Measurements from ENCODE around the gene PAX4. TPM values are rescaled to one million over a fixed set of nuclear protein-coding genes. Genes with fewer than 3 reads are reported as not detected.

Gene PAX4
- total RNA-seq, 1 donor from 2014 or later, result not detected

DNA sequence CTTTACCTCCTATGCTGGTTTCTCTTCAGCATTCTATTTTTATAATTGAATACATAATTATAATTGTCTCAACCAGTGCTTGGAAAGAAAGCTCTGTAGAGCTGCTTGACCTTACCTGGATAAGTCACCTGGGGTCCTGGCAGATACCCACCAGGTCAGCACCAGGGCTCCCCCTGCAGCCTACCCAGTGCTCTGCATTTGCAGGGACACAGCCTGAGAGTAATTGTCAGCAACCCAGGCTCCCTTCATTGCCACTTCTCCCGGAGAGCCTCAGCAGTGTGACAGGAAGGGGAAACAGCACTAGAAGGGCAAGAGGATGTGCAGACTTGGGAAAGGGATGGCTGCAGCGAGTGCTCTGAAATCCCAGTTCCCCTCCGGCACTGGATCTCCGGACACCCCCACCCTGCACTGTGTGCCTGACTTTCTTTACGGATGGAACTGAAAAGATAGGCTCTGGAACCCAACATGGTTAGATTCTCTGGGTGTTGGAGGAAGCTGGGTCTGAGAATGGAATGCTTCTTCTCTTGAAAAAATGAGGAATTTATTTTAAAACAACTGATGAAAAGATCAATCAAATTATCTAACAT, 11.4 kb upstream of the PAX4 start:
- Histone ChIP-seq H3K27me3 (ENCODE audit: insufficient read depth, low read length) (peaks cover 9% of the 10 kb centered on the region), H3K9ac (ENCODE audit: low read length) (no peak overlapping the region), H3K79me2 (ENCODE audit: insufficient read depth, low read length) (no peaks in the 10 kb centered on the region), H4K20me1 (ENCODE audit: insufficient read depth, low read length) (no peaks in the 10 kb centered on the region), H2AFZ (ENCODE audit: low read depth, low read length) (no peak overlapping the region), H3K36me3 (ENCODE audit: insufficient read depth, low read length) (no peaks in the 10 kb centered on the region), H3K9me3 (ENCODE audit: insufficient read depth, low read depth, low read length) (no peaks in the 10 kb centered on the region), H3K4me1 (ENCODE audit: insufficient read depth, low read length) (peaks cover under 1% of the 10 kb centered on the region), H3K4me2 (ENCODE audit: low read length) (no peak overlapping the region), H3K4me3 (ENCODE audit: insufficient read depth, low read depth, low read length) (no peak overlapping the region), H3K27ac (ENCODE audit: low read depth, low read length) (no peak overlapping the region)
- H3K9me3 Mint-ChIP-seq (ENCODE audit: unreplicated experiment), result no peaks in the 10 kb centered on the region
- TF ChIP-seq, protein P1, sequence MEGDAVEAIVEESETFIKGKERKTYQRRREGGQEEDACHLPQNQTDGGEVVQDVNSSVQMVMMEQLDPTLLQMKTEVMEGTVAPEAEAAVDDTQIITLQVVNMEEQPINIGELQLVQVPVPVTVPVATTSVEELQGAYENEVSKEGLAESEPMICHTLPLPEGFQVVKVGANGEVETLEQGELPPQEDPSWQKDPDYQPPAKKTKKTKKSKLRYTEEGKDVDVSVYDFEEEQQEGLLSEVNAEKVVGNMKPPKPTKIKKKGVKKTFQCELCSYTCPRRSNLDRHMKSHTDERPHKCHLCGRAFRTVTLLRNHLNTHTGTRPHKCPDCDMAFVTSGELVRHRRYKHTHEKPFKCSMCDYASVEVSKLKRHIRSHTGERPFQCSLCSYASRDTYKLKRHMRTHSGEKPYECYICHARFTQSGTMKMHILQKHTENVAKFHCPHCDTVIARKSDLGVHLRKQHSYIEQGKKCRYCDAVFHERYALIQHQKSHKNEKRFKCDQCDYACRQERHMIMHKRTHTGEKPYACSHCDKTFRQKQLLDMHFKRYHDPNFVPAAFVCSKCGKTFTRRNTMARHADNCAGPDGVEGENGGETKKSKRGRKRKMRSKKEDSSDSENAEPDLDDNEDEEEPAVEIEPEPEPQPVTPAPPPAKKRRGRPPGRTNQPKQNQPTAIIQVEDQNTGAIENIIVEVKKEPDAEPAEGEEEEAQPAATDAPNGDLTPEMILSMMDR (IDR thresholded peaks at IDR 0.05; ENCODE audit: insufficient read depth, low read depth, low read length), result peak; percentile 19
- no peak for TF ChIP-seq EZH2 (IDR thresholded peaks at IDR 0.05; ENCODE audit: insufficient read depth, low read length)
- no peak overlapping the region for H3K4me3 Mint-ChIP-seq (ENCODE audit: unreplicated experiment)
- FAIRE-seq (no peak), DNase-seq (ENCODE audit: low read depth) (no peak)
- no peak overlapping the region for H3K27ac Mint-ChIP-seq (ENCODE audit: unreplicated experiment)
- peaks cover 11% of the 10 kb centered on the region for H3K4me1 Mint-ChIP-seq (ENCODE audit: low read depth, unreplicated experiment)
- H3K36me3 Mint-ChIP-seq (ENCODE audit: low read depth, unreplicated experiment), result no peaks in the 10 kb centered on the region
- no peaks in the 10 kb centered on the region for H3K27me3 Mint-ChIP-seq (ENCODE audit: low read depth, unreplicated experiment)

DNA sequence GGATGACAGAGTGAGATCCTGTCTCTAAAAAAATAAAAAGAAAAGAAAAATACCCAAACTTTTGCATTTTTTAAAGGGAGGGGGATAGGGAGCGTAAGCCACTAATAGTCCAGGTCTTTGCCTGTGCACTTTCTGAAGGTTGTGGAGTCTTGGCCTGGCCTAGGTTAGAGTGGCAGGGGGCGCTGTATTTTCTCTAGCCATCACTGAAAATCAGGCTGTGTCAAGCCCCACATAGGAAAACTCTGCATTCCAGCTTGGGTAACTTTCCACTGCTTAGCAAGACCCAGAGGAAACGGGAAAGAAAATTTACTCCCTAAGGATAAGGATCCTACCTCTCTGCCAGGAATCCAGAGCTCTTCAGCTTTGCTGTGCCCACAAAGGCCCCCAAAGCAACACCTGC, 10.5 kb upstream of the PAX4 start:
- H3K4me2 ChIP-seq (ENCODE audit: low read length), result no peak overlapping the region
- no peaks in the 10 kb centered on the region for H3K27me3 Mint-ChIP-seq (ENCODE audit: low read depth, unreplicated experiment)
- H3K4me3 Mint-ChIP-seq (ENCODE audit: unreplicated experiment), result no peak overlapping the region
- no peaks in the 10 kb centered on the region for H3K36me3 Mint-ChIP-seq (ENCODE audit: low read depth, unreplicated experiment)
- H3K27ac Mint-ChIP-seq (ENCODE audit: unreplicated experiment), result no peak overlapping the region
- H3K27ac ChIP-seq (ENCODE audit: low read depth, low read length), result no peak overlapping the region
- H3K4me3 ChIP-seq (ENCODE audit: insufficient read depth, low read depth, low read length), result no peak overlapping the region
- FAIRE-seq (no peak), DNase-seq (ENCODE audit: low read depth) (no peak)
- H2AFZ ChIP-seq (ENCODE audit: low read depth, low read length), result no peak overlapping the region
- H3K27me3 ChIP-seq (ENCODE audit: insufficient read depth, low read length), result peaks cover 12% of the 10 kb centered on the region
- H3K36me3 ChIP-seq (ENCODE audit: insufficient read depth, low read length), result no peaks in the 10 kb centered on the region
- H4K20me1 ChIP-seq (ENCODE audit: insufficient read depth, low read length), result no peaks in the 10 kb centered on the region
- no peaks in the 10 kb centered on the region for H3K9me3 Mint-ChIP-seq (ENCODE audit: unreplicated experiment)
- no peak overlapping the region for H3K9ac ChIP-seq (ENCODE audit: low read length)
- no peaks in the 10 kb centered on the region for H3K4me1 ChIP-seq (ENCODE audit: insufficient read depth, low read length)
- no peaks in the 10 kb centered on the region for H3K9me3 ChIP-seq (ENCODE audit: insufficient read depth, low read depth, low read length)
- TF ChIP-seq, protein P1 (IDR thresholded peaks at IDR 0.05; ENCODE audit: insufficient read depth, low read depth, low read length), result no peak
- no peak for TF ChIP-seq EZH2 (IDR thresholded peaks at IDR 0.05; ENCODE audit: insufficient read depth, low read length)
- H3K4me1 Mint-ChIP-seq (ENCODE audit: low read depth, unreplicated experiment), result peaks cover 11% of the 10 kb centered on the region
- no peaks in the 10 kb centered on the region for H3K79me2 ChIP-seq (ENCODE audit: insufficient read depth, low read length)

DNA sequence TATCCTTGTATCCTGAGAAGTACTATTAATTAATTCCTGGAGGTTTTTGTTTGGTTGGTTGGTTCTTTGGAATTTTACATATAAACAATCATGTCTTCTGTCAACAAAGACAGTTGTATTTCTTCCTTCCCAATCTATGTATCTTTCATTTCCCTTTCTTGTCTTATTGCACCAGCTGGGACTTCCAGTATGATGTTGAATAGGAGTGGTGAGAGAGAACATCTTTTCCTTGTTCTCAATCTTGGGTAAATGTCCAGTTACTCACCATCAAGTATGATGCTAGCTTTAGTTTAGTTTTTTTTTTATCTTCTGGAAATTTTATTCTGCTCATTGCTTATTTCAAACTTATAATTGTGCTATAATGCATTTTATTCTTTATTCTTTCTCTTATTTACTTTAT, 7.4 kb upstream of the PAX4 start:
- Histone ChIP-seq H3K27me3 (ENCODE audit: insufficient read depth, low read length) (peaks cover 28% of the 10 kb centered on the region), H3K4me1 (ENCODE audit: insufficient read depth, low read length) (no peaks in the 10 kb centered on the region), H3K9ac (ENCODE audit: low read length) (no peak overlapping the region), H3K9me3 (ENCODE audit: insufficient read depth, low read depth, low read length) (no peaks in the 10 kb centered on the region), H3K36me3 (ENCODE audit: insufficient read depth, low read length) (no peaks in the 10 kb centered on the region), H4K20me1 (ENCODE audit: insufficient read depth, low read length) (no peaks in the 10 kb centered on the region), H3K4me3 (ENCODE audit: insufficient read depth, low read depth, low read length) (no peak overlapping the region), H3K27ac (ENCODE audit: low read depth, low read length) (no peak overlapping the region), H3K79me2 (ENCODE audit: insufficient read depth, low read length) (no peaks in the 10 kb centered on the region), H2AFZ (ENCODE audit: low read depth, low read length) (no peak overlapping the region), H3K4me2 (ENCODE audit: low read length) (no peak overlapping the region)
- Mint-ChIP-seq H3K27me3 (ENCODE audit: low read depth, unreplicated experiment) (peaks cover 10% of the 10 kb centered on the region), H3K36me3 (ENCODE audit: low read depth, unreplicated experiment) (no peaks in the 10 kb centered on the region), H3K4me1 (ENCODE audit: low read depth, unreplicated experiment) (peaks cover 14% of the 10 kb centered on the region), H3K9me3 (ENCODE audit: unreplicated experiment) (no peaks in the 10 kb centered on the region), H3K4me3 (ENCODE audit: unreplicated experiment) (no peak overlapping the region), H3K27ac (ENCODE audit: unreplicated experiment) (no peak overlapping the region)
- DNase-seq (ENCODE audit: low read depth), result no peak
- FAIRE-seq, result no peak
- TF ChIP-seq, protein P1 (IDR thresholded peaks at IDR 0.05; ENCODE audit: insufficient read depth, low read depth, low read length), result no peak
- no peak for TF ChIP-seq EZH2 (IDR thresholded peaks at IDR 0.05; ENCODE audit: insufficient read depth, low read length)
